H9 (cell line): ENCODE measurements around the gene MTG2. TPM values are rescaled to one million over a fixed set of nuclear protein-coding genes. Genes with fewer than 3 reads are reported as not detected.

Experiments
- DNase-seq: peaks from one replicate; pipeline ENCODE4 v3.0.0-alpha.2; 2017
- H2AFZ ChIP-seq: one replicate; pipeline ENCODE4 v1.6.1; 2013; ENCODE audit warnings: mild to moderate bottlenecking, low read length, control low read depth, moderate library complexity
- H2AK5ac ChIP-seq: 2 replicates; pipeline ENCODE4 v1.6.1; 2013; ENCODE audit warnings: low read length, control low read depth, mixed read lengths; ENCODE audit not compliant: insufficient read length
- H2BK120ac ChIP-seq: one replicate; pipeline ENCODE4 v1.6.1; 2013; ENCODE audit warnings: low read depth, mild to moderate bottlenecking, low read length, control low read depth, inconsistent platforms; ENCODE audit not compliant: poor library complexity, severe bottlenecking
- H2BK12ac ChIP-seq: 2 replicates; pipeline ENCODE4 v1.6.1; 2013; ENCODE audit warnings: low read length, control low read depth, mixed read lengths, low read depth; ENCODE audit not compliant: insufficient read length
- H2BK15ac ChIP-seq: 2 replicates; pipeline ENCODE4 v1.6.1; 2013; ENCODE audit warnings: low read depth, low read length, control low read depth
- H2BK20ac ChIP-seq: one replicate; pipeline ENCODE4 v1.6.1; 2013; ENCODE audit warnings: low read depth, mild to moderate bottlenecking, low read length, control low read depth, inconsistent platforms; ENCODE audit not compliant: poor library complexity, severe bottlenecking
- H2BK5ac ChIP-seq: 2 replicates; pipeline ENCODE4 v1.6.1; 2013; ENCODE audit warnings: low read length, control low read depth, mixed read lengths; ENCODE audit not compliant: insufficient read length
- H3K14ac ChIP-seq: 2 replicates; pipeline ENCODE4 v1.6.1; 2013; ENCODE audit warnings: low read length, control low read depth; ENCODE audit not compliant: insufficient read depth
- H3K18ac ChIP-seq: 2 replicates; pipeline ENCODE4 v1.6.1; 2013; ENCODE audit warnings: low read depth, mild to moderate bottlenecking, mixed read lengths, low read length, control low read depth; ENCODE audit not compliant: insufficient read length
- H3K23ac ChIP-seq: 2 replicates; pipeline ENCODE4 v1.6.1; 2013; ENCODE audit warnings: low read length, control low read depth, mixed read lengths, low read depth; ENCODE audit not compliant: insufficient read length
- H3K23me2 ChIP-seq: 2 replicates; pipeline ENCODE4 v1.6.1; 2013; ENCODE audit warnings: low read depth, mild to moderate bottlenecking, mixed read lengths, low read length, control low read depth; ENCODE audit not compliant: insufficient read length, poor library complexity, severe bottlenecking
- H3K27ac ChIP-seq: 2 replicates; pipeline ENCODE4 v1.5.1; 2013; ENCODE audit warnings: low read length, control low read depth, mixed read lengths, low read depth; ENCODE audit not compliant: insufficient read length
- H3K27me3 ChIP-seq: 2 replicates; pipeline ENCODE4 v1.6.1; 2013; ENCODE audit warnings: low read length, control low read depth, inconsistent platforms; ENCODE audit not compliant: insufficient read depth
- H3K4ac ChIP-seq: 2 replicates; pipeline ENCODE4 v1.6.1; 2013; ENCODE audit warnings: low read depth, mild to moderate bottlenecking, control low read depth, inconsistent platforms, low read length, moderate library complexity
- H3K4me1 ChIP-seq: 2 replicates; pipeline ENCODE4 v1.6.1; 2013; ENCODE audit warnings: low read length, control low read depth, inconsistent platforms; ENCODE audit not compliant: insufficient read depth
- H3K4me2 ChIP-seq: 2 replicates; pipeline ENCODE4 v1.6.1; 2013; ENCODE audit warnings: low read length, control low read depth, mixed read lengths; ENCODE audit not compliant: insufficient read length, insufficient read depth
- H3K56ac ChIP-seq: 2 replicates; pipeline ENCODE4 v1.6.1; 2013; ENCODE audit warnings: low read depth, mild to moderate bottlenecking, mixed read lengths, low read length, control low read depth; ENCODE audit not compliant: insufficient read length
- H3K79me1 ChIP-seq: 2 replicates; pipeline ENCODE4 v1.6.1; 2013; ENCODE audit warnings: low read depth, mild to moderate bottlenecking, moderate library complexity, low read length, control low read depth, inconsistent platforms; ENCODE audit not compliant: insufficient read depth, poor library complexity, severe bottlenecking
- H3K79me2 ChIP-seq: 2 replicates; pipeline ENCODE4 v1.6.1; 2013; ENCODE audit warnings: low read length, control low read depth, inconsistent platforms; ENCODE audit not compliant: insufficient read depth
- H3K9ac ChIP-seq: 2 replicates; pipeline ENCODE4 v1.6.1; 2013; ENCODE audit warnings: low read length, control low read depth, mixed read lengths; ENCODE audit not compliant: insufficient read length; ENCODE audit errors: extremely low read depth
- H3K9me3 ChIP-seq: one replicate; pipeline ENCODE4 v1.6.1; 2013; ENCODE audit warnings: low read depth, low read length, inconsistent platforms; ENCODE audit not compliant: control insufficient read depth
- H3T11ph ChIP-seq: one replicate; pipeline ENCODE4 v1.6.1; 2013; ENCODE audit warnings: mild to moderate bottlenecking, low read length, control low read depth, inconsistent platforms
- H4K20me1 ChIP-seq: one replicate; pipeline ENCODE4 v1.6.1; 2013; ENCODE audit not compliant: control insufficient read depth, insufficient read length, insufficient read depth
- H4K5ac ChIP-seq: 2 replicates; pipeline ENCODE4 v1.6.1; 2013; ENCODE audit warnings: low read depth, mild to moderate bottlenecking, mixed read lengths, low read length, control low read depth; ENCODE audit not compliant: insufficient read length
- H4K8ac ChIP-seq: replicated peaks from 2 replicates; pipeline ENCODE4 v1.6.1; 2013; ENCODE audit warnings: low read length, control low read depth, mixed read lengths, low read depth; ENCODE audit not compliant: insufficient read length
- H4K91ac ChIP-seq: 2 replicates; pipeline ENCODE4 v1.6.1; 2013; ENCODE audit warnings: low read depth, mild to moderate bottlenecking, moderate library complexity, mixed read lengths, low read length, control low read depth; ENCODE audit not compliant: insufficient read length
- H3K27ac Mint-ChIP-seq, 3 experiments: 2 replicates in 2 of 3; 3 replicates in 1 of 3; pipeline ENCODE4 v1.8.0; 2020 to 2021; ENCODE audit warnings: mixed read lengths in 3 of 3, mild to moderate bottlenecking in 1 of 3, moderate library complexity in 1 of 3
- H3K27me3 Mint-ChIP-seq: 2 replicates; pipeline ENCODE4 v1.8.0; 2021; ENCODE audit warnings: low read depth, mild to moderate bottlenecking, moderate library complexity, mixed read lengths
- H3K36me3 Mint-ChIP-seq, 3 experiments: 2 replicates in 2 of 3; 3 replicates in 1 of 3; pipeline ENCODE4 v1.8.0; 2020 to 2021; ENCODE audit warnings: low read depth in 3 of 3, mixed read lengths in 3 of 3; ENCODE audit not compliant: insufficient read depth in 1 of 3
- H3K4me1 Mint-ChIP-seq, 2 experiments: 2 replicates each; pipeline ENCODE4 v1.8.0; 2020; ENCODE audit warnings: mixed read lengths in 2 of 2
- H3K4me3 Mint-ChIP-seq, 2 experiments: 2 replicates in 1 of 2; 3 replicates in 1 of 2; pipeline ENCODE4 v1.8.0; 2020 to 2021; ENCODE audit warnings: mild to moderate bottlenecking in 2 of 2, mixed read lengths in 2 of 2, moderate library complexity in 1 of 2
- H3K9me3 Mint-ChIP-seq, 2 experiments: 2 replicates in 1 of 2; 3 replicates in 1 of 2; pipeline ENCODE4 v1.8.0; 2020; ENCODE audit warnings: mild to moderate bottlenecking in 2 of 2, mixed read lengths in 2 of 2, moderate library complexity in 1 of 2
- CTCF ChIP-seq: fragments of 200-600 bp; sonication (generic); conservative IDR thresholded peaks from 3 replicates; pipeline ENCODE4 v1.8.0; 2021; ENCODE audit warnings: antibody characterized with exemption, mild to moderate bottlenecking
- WGBS: extraction: QIAGEN DNeasy Blood & Tissue Kit; methylation state at CpG from one replicate; pipeline ENCODE4 v1.1.7; 2013; ENCODE audit warnings: missing lambda C conversion rate, low lambda C conversion rate, mixed read lengths; ENCODE audit not compliant: insufficient read length; ENCODE audit errors: extremely low coverage; 5-methylcytosine and 5-hydroxymethylcytosine counted together
- total RNA-seq: library from RNA; stranded (reverse); gene quantifications from 2 replicates; pipeline ENCODE4 v1.2.1, GENCODE V29; 2021

MTG2 gene
- total RNA-seq, 1 experiment from 2014 or later, result 25.1 TPM

GRCh38 chr20:62156254-62156556 lies 26.6 kb upstream of the MTG2 start:
- Histone ChIP-seq H2AFZ (no peak overlapping the region), H3K27ac (no peak overlapping the region), H3T11ph (no peak overlapping the region), H3K4ac (no peak overlapping the region), H3K79me2 (peaks cover 21% of the 10 kb centered on the region; the same call in 1 of the 2 replicates), H2AK5ac (no peak overlapping the region), H3K79me1 (peaks cover 6% of the 10 kb centered on the region), H3K4me2 (no peak overlapping the region), H3K23ac (no peak overlapping the region), H4K5ac (no peak overlapping the region), H2BK12ac (no peak overlapping the region), H3K56ac (no peak overlapping the region), H4K8ac (no peak overlapping the region), H3K27me3 (no peaks in the 10 kb centered on the region), H2BK5ac (no peak overlapping the region), H4K91ac (no peak overlapping the region), H3K9me3 (no peaks in the 10 kb centered on the region), H2BK15ac (no peak overlapping the region), H3K14ac (no peak overlapping the region; the same call in 1 of the 2 replicates), H3K4me1 (no peaks in the 10 kb centered on the region), H3K18ac (no peak overlapping the region), H4K20me1 (no peaks in the 10 kb centered on the region), H3K9ac (no peak overlapping the region), H2BK20ac (no peak overlapping the region), H2BK120ac (no peak overlapping the region), H3K23me2 (no peaks in the 10 kb centered on the region)
- Mint-ChIP-seq H3K27ac (peak overlapping the region in 1 of 3 experiments; percentile 86; a peak in 1 of 7 replicates), H3K9me3 (peaks cover 6% of the 10 kb centered on the region in 2 experiments; a peak in 2 of 5 replicates), H3K27me3 (no peaks in the 10 kb centered on the region), H3K4me3 (no peak overlapping the region), H3K4me1 (peaks cover 25 to 29% of the 10 kb centered on the region in 2 experiments), H3K36me3 (peaks cover 33 to 50% (median 49%) of the 10 kb centered on the region in 3 experiments)
- no peak for TF ChIP-seq CTCF
- DNase-seq, result no peak
- WGBS, result no CpG with 5 or more reads among the region's 3 CpGs
